ELF-1 (cell line): ENCODE results near the gene DRAP1.
"Not testable (repeated sequence)": the region's sequence is repeated elsewhere in the genome, so short reads cannot be mapped to it uniquely, and the experiment has no call there.

ENCODE experiments used
- DNase-seq: peaks from one replicate; pipeline ENCODE4 v3.0.0-alpha.2; 2016; ENCODE audit warnings: low read depth, low spot score

Gene DRAP1

DNA sequence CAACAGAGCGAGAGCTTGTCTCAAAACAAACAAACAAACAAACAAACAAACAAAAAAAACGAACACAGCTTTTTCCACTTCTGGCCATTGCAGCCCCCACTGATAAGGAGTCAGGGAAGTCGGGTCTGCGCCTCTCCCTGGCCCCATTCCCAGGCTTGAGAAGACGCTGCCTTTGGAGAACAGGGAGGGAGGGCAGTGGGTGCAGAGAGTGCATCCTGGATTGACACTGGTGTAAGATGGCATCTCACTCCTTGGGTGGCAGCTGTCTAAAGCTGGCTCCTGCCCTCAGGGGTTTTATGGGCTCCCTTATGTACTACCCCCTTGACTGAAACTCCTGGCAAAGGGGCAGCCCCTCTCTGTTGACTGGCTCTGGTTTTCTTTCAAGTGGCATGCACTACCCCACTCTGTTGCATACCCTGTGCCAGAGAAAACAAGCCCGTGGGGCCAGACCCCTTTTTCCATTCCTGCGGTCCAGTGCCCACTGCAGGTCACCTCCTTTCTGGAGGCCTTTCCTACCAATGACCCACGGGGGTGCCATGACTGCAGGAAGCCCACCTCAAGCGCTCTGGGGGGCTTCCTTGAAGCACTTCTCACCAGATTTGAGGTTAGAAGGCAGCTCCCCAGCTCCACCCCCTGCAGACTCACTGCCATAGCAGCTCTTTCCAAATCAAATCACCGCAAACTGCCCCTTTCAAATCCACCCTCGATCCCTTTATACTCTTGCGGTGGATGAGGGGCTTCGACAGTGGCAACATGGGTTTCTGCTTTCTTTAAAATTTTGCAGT, 12.7 kb downstream of the DRAP1 start:
- peak; percentile 42 for DNase-seq

- peak; percentile 68 for DNase-seq
These were observed 13.3 kb downstream of the DRAP1 start for GRCh38 chr11:65932558-65932919.

GRCh38 chr11:65934014-65934413, 14.8 kb downstream of the DRAP1 start:
- DNase-seq: no peak

DNA sequence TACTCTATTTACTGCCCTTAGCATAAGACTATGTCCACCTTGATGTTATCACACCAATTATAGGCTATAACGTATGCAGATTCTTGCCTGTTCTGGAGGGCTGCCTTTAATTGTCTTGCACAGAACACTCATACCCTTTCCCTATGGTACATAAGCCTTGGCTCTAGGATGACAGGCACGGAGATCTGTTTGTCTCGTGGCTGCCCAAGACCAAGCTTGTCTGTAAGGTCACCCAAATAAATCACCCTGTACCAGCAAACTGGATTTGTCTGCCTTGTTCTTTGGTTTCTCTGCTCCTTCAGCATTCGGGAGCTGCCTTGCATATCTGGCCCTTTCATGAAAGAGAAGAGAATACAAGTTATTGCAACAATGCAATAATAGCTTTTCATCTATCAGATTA, 18.5 kb downstream of the DRAP1 start:
- no peak for DNase-seq

DNA sequence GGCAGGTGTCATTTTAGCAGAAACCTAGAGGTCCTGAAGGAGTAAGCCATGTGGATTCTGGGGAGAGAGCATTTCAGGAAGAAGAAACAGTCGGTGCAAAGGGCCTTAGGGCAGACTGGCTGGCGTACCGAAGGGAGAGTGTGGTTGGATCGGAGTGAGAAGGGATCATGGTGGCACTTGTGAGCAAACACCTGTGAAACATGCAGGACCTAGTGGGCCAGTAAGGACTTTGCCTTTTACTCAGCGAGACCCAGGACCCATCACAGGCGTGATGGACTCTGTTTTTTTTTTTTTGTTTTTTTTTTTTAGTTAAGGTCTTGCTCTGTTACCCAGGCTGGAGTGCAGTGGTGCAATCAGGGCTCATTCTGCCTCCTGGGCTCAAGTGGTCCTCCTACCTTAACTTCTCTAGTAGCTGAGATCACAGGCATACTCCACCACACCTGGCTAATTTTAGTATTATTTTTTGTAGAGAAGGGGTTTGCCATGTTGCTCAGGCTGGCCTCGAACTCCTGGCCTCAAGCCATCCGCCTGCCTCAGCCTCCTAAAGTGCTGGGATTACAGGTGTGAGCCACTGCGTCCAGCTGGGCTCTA, 22.6 kb downstream of the DRAP1 start:
- no peak for DNase-seq

GRCh38 chr11:65942531-65942930, 23.3 kb downstream of the DRAP1 start:
- DNase-seq: no peak

DNA sequence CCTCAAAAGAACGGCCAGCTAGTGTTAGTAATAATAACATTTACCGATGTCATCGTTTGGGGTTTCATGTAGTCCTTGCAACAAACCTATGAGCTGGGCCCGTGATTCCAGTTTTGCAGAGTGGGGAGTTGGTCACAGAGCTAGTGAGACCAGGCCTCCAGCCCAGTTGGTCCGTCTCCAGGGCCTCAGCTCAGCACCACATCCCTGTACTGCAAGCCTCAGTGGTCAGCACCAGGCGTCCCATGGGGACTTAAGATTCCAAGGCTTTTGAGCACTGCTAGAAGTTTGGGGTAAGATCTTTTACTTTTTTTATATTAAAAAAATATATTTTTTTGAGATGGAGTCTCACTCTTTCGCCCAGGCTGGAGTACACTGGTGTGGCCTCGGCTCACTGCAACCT, 25.0 kb downstream of the DRAP1 start:
- DNase-seq: no peak

DNA sequence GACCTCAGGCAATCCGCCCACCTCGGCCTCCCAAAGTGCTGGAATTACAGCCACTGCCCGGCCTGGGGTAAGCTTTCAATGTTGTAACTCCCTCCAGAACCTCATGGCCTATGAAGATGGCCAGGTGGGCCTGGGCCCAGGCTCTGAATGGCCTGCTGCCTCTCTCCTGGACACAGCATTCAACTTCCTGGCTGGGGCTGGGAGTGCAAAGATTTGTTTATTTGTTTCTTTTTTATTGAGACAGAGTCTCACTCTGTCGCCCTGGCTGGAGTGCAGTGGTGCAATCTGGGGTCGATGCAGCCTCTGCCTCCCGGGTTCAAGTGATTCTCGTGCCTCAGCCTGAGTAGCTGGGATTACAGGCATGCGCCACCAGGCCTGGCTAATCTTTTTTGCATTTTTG, 25.5 kb downstream of the DRAP1 start:
- DNase-seq: no peak

- peak; percentile 88 for DNase-seq
These were observed 26.2 kb downstream of the DRAP1 start, which contains the start of gene TSGA10IP for GRCh38 chr11:65945430-65945911. TSGA10IP (plus strand) TSS chr11:65945480; CDS start chr11:65945676, 196 bp downstream.

DNA sequence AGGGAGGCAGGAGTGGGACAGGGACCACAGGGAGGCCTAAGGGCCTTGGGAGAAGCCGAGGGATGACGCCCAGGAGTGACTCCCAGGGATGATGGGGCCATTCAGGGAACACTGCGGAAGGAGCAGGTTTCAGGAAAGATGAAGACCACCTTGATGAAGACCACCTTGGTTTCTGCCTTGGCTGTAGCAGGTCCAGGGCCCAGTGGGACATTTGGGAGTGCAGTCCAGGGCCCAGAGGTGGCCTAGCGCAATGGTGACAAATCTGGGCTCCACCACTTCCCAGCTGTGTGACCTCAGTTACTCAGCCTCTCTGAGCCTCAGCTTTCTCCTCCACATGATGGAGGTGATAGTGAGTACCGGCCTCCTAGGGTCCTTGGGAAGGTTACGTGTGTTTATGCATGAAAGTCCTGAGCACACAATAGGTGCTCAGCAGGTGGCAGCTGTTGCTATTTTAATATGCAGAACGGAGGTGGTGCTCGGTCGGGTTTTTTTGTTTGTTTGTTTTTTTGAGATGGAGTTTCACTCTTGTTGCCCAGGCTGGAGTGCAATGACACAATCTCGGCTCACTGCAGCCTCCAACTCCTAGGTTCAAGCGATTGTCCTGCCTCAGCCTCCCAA, 26.8 kb downstream of the DRAP1 start:
- DNase-seq: peak; percentile 24

DNA sequence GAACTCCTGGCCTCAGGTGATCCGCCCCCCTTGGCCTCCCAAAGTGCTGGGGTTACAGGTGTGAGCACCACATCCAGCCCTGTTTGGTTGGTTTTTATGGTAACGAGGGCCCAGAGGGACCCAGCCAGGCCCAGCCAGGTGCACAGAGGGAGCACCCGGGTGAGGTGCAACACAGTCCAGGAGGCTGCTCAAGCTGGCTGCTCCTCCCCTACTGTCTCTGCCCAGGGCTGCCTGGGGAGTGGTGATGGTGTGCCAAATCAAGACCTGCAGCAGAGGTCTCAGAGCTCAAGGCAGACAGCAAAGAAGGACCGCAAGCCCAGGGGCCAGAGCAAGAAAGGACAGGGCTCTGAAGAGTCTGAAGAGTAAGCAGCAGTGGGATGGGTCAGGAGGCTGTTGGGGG, 27.4 kb downstream of the DRAP1 start:
- no peak for DNase-seq

DNA sequence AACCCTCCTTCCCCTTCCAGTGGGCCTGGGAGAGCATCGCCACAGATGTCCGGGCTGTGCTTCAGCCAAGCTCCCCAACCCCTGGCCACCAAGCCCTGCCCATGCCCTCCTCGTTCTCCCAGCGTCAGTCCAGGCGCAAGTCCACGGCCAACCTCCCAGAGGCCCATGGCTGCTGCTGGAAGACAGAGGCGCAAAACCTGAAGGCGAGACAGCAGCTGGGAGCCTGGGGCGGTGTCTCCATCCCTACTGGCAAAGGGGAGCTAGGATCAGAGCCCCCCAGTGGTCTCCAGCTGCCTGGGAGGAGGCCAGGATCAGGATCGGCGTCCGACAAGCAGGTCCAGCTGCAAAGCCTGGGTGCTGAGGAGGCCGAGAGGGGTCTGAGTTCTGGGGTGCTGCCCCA, 27.9 kb downstream of the DRAP1 start:
- no peak for DNase-seq

- DNase-seq: no peak
These were observed 28.4 kb downstream of the DRAP1 start for GRCh38 chr11:65947603-65948125.

DNA sequence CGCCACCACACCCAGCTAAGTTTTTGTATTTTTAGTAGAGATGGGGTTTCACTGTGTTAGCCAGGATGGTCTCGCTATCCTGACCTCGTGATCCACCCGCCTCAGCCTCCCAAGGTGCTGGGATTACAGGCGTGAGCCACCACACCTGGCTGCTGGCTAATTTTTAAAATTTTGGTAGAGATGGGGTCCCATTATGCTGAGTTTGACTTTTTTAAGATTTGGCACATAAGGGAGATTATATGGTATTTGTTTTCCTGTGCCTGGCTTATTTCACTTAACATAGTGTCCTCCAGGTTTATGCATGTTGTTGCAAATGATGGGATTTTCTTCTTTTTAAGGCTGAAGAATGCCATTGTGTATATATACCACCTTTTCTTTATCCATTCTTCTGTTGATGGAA, 31.5 kb downstream of the DRAP1 start:
- DNase-seq: not testable (repeated sequence)

DNA sequence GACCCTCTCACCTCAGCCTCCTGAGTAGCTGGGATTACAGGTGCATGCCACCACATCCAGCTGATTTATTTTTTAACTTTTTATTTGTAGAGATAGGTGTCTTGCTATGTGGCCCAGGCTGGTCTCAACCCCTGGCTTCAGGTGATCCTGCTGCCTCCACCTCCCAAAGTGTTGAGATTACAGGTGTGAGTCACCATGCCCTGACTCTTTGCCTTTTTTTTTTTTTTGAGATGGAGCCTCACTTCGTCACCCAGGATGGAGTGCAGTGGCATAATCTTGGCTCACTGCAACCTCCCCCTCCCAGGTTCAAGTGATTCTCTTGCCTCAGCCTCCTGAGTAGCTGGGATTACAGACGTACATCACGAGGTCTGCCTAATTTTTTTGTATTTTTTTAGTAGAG, 32.4 kb downstream of the DRAP1 start:
- not testable (repeated sequence) for DNase-seq

DNA sequence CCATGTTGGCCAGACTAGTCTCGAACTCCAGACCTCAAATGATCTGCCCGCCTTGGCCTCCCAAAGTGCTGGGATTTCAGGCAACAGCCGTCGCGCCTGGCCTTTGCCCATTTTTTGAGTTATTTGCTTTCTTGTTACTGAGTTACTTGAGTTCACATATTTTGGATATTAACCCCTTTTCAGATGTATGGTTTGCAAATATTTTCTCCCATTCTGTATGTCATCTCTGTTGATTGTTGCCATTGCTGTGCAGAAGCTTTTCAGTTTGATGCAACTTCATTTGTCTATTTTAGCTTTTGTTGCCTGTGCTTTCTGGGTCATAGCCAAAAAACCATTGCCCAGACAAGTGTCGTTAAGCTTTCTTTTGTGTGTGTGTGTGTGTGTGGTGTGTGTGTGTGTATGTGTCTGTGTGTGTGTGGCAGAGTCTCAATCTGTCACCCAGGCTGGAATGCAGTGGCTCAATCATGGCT, 32.9 kb downstream of the DRAP1 start:
- DNase-seq: no peak

- DNase-seq: peak; percentile 36
These were observed 34.2 kb downstream of the DRAP1 start for GRCh38 chr11:65953471-65953870.

GRCh38 chr11:65954771-65955170, 35.5 kb downstream of the DRAP1 start:
- no peak for DNase-seq

DNA sequence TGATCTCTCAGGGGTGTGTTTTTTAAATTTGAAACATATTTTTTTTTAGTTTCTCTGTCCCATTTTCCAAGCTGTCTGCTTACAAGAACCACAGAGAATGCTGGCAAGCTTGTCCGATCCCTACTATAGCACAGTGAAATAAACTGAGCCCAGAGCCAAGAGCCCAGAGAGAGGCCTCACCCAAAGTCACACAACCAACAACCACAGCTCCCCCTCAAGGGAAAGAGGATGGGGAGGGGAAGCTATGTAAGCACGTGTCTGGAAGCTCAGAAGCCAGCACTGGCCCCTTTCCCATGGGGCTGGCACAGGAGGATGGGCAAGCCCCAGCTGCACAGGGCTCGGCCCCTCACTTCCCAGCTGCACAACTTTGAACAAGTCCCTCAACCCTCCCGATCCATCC, 39.1 kb downstream of the DRAP1 start:
- DNase-seq: no peak

- no peak for DNase-seq
These were observed 39.7 kb downstream of the DRAP1 start for GRCh38 chr11:65958774-65959420.

DNA sequence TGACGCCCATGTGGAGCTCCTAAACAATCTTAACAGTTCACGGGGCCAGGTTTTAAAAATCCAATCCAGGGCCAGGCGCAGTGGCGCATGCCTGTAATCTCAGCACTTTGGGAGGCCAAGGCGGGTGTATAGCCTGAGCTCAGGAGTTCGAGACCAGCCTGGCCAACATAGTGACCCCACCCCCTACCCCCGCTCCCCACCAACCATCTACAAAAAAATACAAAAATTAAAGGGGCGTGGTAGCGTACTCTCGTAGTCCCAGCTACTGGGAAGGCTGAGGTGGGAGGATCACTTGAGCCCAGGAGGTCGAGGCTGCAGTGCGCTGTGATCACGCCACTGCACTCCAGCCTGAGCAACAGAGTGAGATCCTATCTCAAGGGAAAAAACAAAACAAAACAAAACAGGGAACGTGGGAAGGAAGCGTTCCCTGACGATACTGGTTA, 41.6 kb downstream of the DRAP1 start:
- DNase-seq: no peak
